GM10847 (cell line): Measurements from ENCODE around the gene ARAP3.

Source experiments
- POLR2A ChIP-seq: IDR thresholded peaks from 2 replicates; pipeline ENCODE4 v1.6.1; 2011; ENCODE audit not compliant: insufficient read length; ENCODE audit errors: extremely low read depth

ARAP3 gene

DNA sequence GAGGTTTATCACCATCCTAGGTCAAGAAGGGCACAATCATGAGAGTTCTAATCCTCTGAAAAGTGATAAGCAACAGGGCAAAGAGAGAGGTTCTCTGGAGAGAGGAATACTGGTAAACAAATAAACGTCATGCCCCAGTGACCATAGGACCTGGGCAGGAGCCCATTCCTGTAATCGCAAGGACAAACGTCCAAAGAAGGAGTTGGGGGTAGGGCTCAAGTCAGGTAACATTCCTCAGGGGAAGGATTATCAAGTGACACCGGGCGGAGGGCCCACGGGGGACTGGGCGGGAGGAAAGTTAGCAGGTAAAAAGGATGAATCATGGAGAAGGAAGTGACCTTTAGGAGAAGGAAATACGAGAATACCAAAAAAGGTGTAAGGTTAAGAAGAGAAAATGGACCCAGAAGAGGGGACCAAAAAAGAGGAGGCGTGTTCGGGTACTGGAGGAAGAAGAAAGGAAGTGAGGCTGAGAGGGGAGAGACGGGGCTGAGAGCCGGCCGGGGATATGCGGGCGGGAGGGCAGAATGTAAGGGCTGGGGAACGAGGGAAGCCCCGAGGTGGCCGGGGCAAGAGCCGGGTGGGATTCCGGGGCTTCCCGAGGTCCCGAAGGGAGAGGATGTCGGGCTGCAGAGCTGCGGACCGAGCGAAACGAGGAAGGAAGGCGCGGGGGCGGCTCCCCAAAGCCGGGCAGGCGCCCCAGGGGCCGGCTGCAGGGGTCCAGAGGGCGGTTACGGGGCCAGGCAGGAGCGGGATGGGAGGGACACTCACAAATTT, 63.8 kb downstream of the ARAP3 start:
- no peak for TF ChIP-seq POLR2A

- TF ChIP-seq POLR2A: no peak
Observed at GRCh38 chr5:141617682-141618029, 64.4 kb downstream of the ARAP3 start.

GRCh38 chr5:141617128-141617527, 64.9 kb downstream of the ARAP3 start:
- no peak for TF ChIP-seq POLR2A

GRCh38 chr5:141615991-141616720, 65.9 kb downstream of the ARAP3 start:
- no peak for TF ChIP-seq POLR2A

DNA sequence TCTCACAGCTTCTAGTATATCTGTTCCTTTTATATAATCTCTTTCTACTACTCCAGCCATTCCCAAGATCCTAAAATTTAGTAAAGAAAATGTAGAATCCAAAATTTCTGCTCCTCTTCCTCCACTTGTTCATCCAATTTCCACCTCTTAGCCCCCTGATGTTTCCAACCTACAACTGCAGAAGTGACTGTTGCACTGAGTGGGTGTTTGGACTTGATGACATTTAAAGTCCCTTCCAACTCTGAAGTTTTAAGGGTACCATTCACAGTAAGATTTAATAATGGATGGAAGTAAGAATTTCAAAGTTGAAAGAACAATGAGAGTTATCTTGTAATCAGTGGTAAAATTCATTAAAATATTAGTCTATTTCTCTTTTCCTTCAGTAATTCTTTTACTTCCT, 68.7 kb downstream of the ARAP3 start:
- TF ChIP-seq POLR2A: no peak

DNA sequence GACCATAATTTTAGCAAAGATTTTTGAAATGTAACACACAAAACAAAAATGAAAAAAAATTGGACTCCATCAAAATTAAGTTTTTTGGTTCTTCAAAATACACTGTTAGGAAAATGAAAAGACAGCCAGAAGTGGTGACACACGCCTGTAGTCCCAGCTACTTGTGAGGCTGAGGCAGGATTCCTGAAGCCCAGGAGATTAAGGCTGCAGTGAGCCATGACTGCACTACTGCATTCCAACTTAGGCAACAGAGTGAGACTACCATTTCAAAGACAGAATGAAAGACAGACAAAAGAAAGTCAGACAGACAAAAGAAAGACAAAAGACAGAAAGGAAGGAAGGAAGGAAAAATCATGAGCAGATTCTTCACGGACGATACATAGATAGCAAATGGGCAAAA, 70.7 kb downstream of the ARAP3 start:
- no peak for TF ChIP-seq POLR2A

GRCh38 chr5:141609044-141609443, 73.0 kb downstream of the ARAP3 start:
- no peak for TF ChIP-seq POLR2A

DNA sequence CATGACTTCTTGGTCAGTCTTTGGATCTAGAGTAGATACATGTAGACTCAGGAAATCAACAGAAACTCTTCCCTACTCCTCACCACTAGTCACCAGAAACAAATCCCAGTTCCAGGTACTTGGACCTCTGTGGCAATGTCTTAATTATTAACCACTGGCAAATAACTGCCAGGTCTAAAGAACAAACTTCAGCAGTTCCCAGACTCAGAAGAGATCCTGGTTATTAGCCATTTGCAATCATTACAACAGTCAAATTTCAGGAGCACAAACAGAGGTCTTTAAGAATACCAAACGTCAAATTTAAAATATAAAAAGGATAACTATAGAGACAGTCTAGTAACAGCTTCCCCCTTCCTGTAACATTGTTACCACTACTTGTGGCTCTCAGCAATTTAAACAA, 73.5 kb downstream of the ARAP3 start:
- TF ChIP-seq POLR2A: no peak

- no peak for TF ChIP-seq POLR2A
Observed at GRCh38 chr5:141608046-141608445, 74.0 kb downstream of the ARAP3 start.

DNA sequence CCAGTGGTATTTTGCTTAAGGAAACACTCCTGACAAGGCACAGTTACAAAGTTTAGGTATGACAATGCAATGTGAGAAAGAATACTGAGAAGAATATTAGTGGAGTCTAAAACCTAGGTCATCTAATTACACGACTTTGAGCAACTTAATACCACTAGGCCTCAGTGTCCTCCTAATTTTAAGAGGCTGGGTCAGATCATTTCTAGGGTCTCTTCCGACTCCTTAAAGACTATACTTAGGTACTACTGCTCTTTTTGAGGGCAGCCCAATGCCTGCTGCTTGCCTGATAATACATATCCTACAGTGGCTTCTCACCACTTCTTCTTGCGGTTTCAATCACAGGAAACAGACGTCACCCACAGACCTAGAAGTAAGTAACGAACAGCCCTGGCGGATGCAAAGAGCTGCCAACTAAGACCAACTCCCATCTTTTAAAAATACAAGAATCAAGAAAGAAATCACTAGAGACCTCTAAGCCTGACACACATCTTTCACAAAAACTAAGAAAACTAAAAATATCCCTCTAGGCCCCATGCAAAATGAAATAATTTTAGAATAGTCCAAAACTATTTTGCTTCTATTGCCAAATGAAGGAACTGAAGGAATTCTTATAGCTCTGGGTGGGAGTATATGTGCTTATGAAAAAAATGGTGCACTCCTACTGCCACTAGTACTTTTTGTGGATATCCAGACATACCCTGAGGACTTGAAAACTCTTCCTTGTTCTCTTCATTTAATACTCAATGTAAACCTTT, 76.3 kb downstream of the ARAP3 start:
- no peak for TF ChIP-seq POLR2A

DNA sequence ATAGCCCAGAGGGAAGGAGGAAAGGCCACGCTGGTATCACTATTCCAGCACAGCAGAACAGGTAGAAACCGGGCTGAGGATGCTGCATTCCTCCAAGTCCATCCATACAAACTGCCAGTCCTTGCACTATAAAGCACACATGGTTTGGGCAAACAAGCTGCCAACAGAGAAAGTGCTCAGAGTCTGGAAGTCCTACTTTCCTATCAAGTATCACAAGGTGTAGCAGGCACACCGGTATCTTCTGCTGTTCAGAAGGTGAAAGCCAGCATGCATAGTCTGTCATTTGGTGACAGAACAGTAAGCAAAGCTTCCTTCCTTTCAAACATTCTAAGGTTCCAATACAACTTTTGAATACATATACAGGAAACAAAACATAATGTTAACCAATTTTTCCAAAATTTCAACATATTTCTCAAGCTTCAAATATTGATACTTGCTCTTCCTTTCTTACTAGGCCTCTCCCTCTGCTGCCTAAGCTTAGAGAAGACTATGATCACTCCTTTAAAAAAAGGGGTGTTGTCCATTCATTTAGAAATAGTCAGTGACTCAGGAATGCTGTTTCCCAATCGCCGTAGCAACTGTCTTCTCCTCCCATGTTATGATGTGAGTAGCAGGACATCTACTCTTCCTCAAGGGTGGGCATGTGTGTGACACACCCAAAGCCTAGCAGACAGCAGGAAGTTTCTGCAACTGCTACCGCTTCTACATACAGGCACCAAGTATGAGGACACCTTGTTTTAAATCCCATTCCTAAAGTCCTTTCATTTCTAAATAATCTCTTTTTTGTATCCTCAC, 77.9 kb downstream of the ARAP3 start:
- no peak for TF ChIP-seq POLR2A
